ENCODE results near the gene ZBTB7C. TPM values are rescaled to one million over a fixed set of nuclear protein-coding genes. Genes with fewer than 3 reads are reported as not detected.

ZBTB7C gene
- total RNA-seq, 1 donor from 2014 or later: 1.0 TPM

GRCh38 chr18:47984991-47985390 lies 424.2 kb downstream of the ZBTB7C start:
- H3K9me3 Mint-ChIP-seq: no peaks in the 10 kb centered on the region
- H3K4me1 Mint-ChIP-seq (ENCODE audit: low read depth): no peaks in the 10 kb centered on the region
- H3K27ac Mint-ChIP-seq: no peak overlapping the region
- DNase-seq (ENCODE audit: low spot score): no peak
- H3K27me3 Mint-ChIP-seq (ENCODE audit: insufficient read depth): peaks cover 7% of the 10 kb centered on the region
- H3K4me3 Mint-ChIP-seq: no peak overlapping the region
- no peaks in the 10 kb centered on the region for H3K36me3 Mint-ChIP-seq (ENCODE audit: low read depth)
- intact Hi-C loops (cut with micrococcal nuclease): no loop called here

DNA sequence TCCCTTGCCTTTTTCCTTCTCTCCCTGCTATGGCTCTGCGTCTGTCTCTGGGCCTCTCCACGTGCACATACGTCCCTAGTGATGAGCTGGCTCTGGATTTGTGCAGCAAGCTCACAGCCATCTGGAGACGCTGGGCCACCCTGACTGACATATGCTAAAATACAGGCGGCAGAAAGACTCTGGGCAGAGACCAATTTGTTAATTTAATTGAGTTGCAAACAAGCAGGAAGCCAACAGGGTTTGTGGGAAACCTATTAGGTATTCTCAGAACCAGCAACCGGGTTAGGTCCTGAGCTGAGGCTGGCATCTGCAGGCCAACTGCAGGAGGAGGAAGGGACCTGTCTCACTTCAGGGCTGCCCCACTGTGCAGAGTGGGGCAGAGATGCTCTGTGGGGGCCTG lies 425.2 kb downstream of the ZBTB7C start:
- intact Hi-C loops (cut with micrococcal nuclease): no loop called here
- no peaks in the 10 kb centered on the region for H3K36me3 Mint-ChIP-seq (ENCODE audit: low read depth)

DNA sequence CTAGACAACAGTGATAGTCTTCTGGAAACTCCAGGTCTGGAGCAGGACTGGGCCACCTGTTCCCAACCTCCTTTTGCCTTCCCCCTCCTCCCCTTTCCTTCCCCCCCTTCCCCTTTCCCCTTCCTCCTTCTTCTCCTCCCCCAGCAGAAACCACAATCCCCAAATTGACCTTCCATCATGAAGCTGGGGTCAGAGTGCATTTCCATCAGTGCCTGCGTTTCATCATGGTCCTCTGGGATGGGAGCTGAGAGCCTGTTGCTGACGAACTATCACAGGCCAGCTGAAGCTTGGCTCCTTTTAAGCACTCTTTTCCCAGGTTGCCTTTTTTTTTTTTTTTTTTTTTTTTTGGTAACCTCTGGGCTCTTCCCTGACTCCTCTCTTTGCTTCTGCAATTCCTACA lies 426.1 kb downstream of the ZBTB7C start:
- H3K27ac Mint-ChIP-seq: no peak overlapping the region
- no peaks in the 10 kb centered on the region for H3K4me1 Mint-ChIP-seq (ENCODE audit: low read depth)
- H3K4me3 Mint-ChIP-seq: no peak overlapping the region
- H3K27me3 Mint-ChIP-seq (ENCODE audit: insufficient read depth): peaks cover 5% of the 10 kb centered on the region
- intact Hi-C loops (cut with micrococcal nuclease): no loop called here
- no peak for DNase-seq (ENCODE audit: low spot score)
- no peaks in the 10 kb centered on the region for H3K36me3 Mint-ChIP-seq (ENCODE audit: low read depth)
- H3K9me3 Mint-ChIP-seq: no peaks in the 10 kb centered on the region

More for the DNA sequence above, 425.2 kb downstream of the ZBTB7C start:
- H3K4me3 Mint-ChIP-seq: no peak overlapping the region
- no peak overlapping the region for H3K27ac Mint-ChIP-seq
- no peaks in the 10 kb centered on the region for H3K9me3 Mint-ChIP-seq
- no peak for DNase-seq (ENCODE audit: low spot score)
- peaks cover 7% of the 10 kb centered on the region for H3K27me3 Mint-ChIP-seq (ENCODE audit: insufficient read depth)
- H3K4me1 Mint-ChIP-seq (ENCODE audit: low read depth): no peaks in the 10 kb centered on the region

DNA sequence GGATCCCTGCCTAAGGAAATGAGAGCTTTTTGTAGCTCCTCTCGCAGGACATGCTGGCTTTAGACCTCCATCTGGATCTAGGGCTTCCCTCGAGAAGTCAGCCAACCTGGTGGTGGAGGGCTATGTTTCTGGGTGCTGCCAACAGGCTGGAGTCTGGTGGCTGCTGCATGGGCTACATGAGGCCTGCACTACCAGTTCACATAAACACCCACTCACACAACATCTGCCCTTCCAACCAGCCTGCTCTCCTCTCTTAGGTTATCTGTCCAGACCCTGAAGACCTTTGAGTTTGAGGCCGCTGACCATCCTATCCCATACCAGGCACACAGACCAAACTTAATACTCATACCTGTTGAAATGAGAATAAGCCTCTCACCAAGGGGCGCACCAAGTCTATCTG lies 427.4 kb downstream of the ZBTB7C start:
- Mint-ChIP-seq H3K27ac (no peak overlapping the region), H3K36me3 (ENCODE audit: low read depth) (no peaks in the 10 kb centered on the region), H3K4me1 (ENCODE audit: low read depth) (no peaks in the 10 kb centered on the region), H3K27me3 (ENCODE audit: insufficient read depth) (peaks cover 5% of the 10 kb centered on the region), H3K9me3 (no peaks in the 10 kb centered on the region), H3K4me3 (no peak overlapping the region)
- intact Hi-C loops (cut with micrococcal nuclease): no loop called here
- DNase-seq (ENCODE audit: low spot score): no peak

DNA sequence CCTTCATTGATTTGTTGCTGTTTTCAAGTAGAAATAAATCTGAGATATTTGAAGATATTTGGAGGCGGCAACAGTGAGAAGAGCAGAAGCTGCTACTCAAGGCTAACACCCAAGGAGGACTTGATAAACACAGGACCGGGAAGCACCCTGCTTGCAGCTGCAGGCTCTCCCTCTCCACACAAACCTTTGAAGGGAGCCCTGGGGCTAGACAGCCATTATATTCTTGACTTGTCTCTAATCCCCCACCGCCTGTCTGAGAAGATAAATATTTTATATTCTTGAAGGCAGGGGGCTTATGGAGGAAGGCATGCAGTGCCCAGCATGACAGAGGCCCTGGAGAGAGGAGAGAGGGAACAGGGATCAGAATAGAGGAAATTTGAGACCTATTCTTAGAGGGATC lies 427.9 kb downstream of the ZBTB7C start:
- no peaks in the 10 kb centered on the region for H3K9me3 Mint-ChIP-seq
- H3K27me3 Mint-ChIP-seq (ENCODE audit: insufficient read depth): peaks cover 5% of the 10 kb centered on the region
- no peak overlapping the region for H3K27ac Mint-ChIP-seq
- H3K4me3 Mint-ChIP-seq: no peak overlapping the region
- intact Hi-C loops (cut with micrococcal nuclease): no loop called here
- no peak for DNase-seq (ENCODE audit: low spot score)
- no peaks in the 10 kb centered on the region for H3K36me3 Mint-ChIP-seq (ENCODE audit: low read depth)
- H3K4me1 Mint-ChIP-seq (ENCODE audit: low read depth): no peaks in the 10 kb centered on the region

DNA sequence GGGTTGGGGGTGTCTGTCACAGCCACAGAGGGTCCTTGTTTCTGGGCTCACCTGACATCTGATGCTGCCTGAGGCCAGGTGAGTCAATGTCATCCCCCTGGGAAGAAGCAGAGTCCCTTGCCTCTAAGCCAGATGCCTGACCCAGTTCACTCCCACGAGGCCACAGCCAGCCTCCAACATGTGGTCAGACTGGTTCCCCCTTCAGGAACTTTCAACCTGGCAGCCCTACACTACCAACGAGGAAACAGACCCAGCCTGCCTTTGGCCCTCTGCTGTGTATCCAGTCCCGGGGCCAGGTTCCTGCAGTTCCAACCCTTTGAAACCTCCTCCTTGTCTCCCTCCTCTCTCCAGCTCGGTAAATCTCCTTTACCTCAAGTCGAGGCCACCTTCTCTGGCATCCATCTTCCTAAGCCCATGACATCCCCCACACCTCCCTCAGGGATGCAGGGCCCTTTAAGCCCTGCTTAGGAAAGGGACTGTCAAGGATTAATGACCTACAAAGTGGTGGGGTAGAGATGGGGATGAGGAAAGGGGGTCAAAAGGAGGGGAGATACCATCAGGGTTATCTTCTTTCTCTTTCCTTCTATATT lies 429.5 kb downstream of the ZBTB7C start:
- Mint-ChIP-seq H3K9me3 (no peaks in the 10 kb centered on the region), H3K4me1 (ENCODE audit: low read depth) (no peaks in the 10 kb centered on the region), H3K27ac (no peak overlapping the region), H3K36me3 (ENCODE audit: low read depth) (no peaks in the 10 kb centered on the region), H3K27me3 (ENCODE audit: insufficient read depth) (peaks cover 5% of the 10 kb centered on the region), H3K4me3 (no peak overlapping the region)
- DNase-seq (ENCODE audit: low spot score): no peak
- intact Hi-C loops (cut with micrococcal nuclease): no loop called here

DNA sequence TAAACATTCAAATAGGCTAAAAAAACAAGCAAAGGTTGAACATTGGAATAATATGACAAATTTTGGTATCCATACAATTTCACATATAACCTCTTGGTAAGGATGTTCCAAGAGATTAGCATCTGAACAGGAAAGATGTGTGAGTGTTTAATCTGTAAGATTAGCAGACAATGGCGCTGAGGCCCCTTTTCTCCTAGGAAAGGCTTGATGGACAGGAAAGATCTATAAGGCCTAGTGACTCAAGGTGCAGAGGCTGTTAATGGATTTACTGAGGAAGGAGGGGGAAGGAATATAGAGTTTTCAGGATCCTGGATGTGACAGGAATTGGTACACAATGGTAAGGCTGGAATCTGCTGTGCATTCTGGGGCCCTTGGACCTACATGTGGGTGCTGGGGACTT lies 430.6 kb downstream of the ZBTB7C start:
- no peaks in the 10 kb centered on the region for H3K9me3 Mint-ChIP-seq
- H3K4me1 Mint-ChIP-seq (ENCODE audit: low read depth): no peaks in the 10 kb centered on the region
- no peak for DNase-seq (ENCODE audit: low spot score)
- no peak overlapping the region for H3K4me3 Mint-ChIP-seq
- H3K27ac Mint-ChIP-seq: no peak overlapping the region
- intact Hi-C loops (cut with micrococcal nuclease): no loop called here
- H3K36me3 Mint-ChIP-seq (ENCODE audit: low read depth): no peaks in the 10 kb centered on the region
- peaks cover 10% of the 10 kb centered on the region for H3K27me3 Mint-ChIP-seq (ENCODE audit: insufficient read depth)

GRCh38 chr18:47978141-47978540 lies 431.0 kb downstream of the ZBTB7C start:
- no peaks in the 10 kb centered on the region for H3K9me3 Mint-ChIP-seq
- no peak overlapping the region for H3K27ac Mint-ChIP-seq
- no peak for DNase-seq (ENCODE audit: low spot score)
- H3K4me3 Mint-ChIP-seq: no peak overlapping the region
- H3K27me3 Mint-ChIP-seq (ENCODE audit: insufficient read depth): peaks cover 11% of the 10 kb centered on the region
- intact Hi-C loops (cut with micrococcal nuclease): no loop called here
- no peaks in the 10 kb centered on the region for H3K4me1 Mint-ChIP-seq (ENCODE audit: low read depth)
- no peaks in the 10 kb centered on the region for H3K36me3 Mint-ChIP-seq (ENCODE audit: low read depth)

Other genes with a start within 250 kb of the ZBTB7C start
- 7.2 and 8.5 TPM in 2 replicates for gene CTIF, start 129.6 kb upstream of the ZBTB7C start, total RNA-seq